Stimulated activated CD4-positive, alpha-beta T cell treated with anti-CD3 and anti-CD28 coated beads, TNF-alpha, amount 100 ng/mL, for 4 hours (primary cell): Measurements from ENCODE around the gene DHRS4L2.

ENCODE experiments used
- DNase-seq, 3 experiments: peaks; one replicate each; pipeline ENCODE4 v3.0.0-alpha.2; 2020; ENCODE audit warnings: low read depth in 3 of 3

DHRS4L2 gene

GRCh38 chr14:24053548-24054323, 65.0 kb downstream of the DHRS4L2 start:
- no peak for DNase-seq

- no peak for DNase-seq
Observed at GRCh38 chr14:24054324-24054641, 65.6 kb downstream of the DHRS4L2 start.

- no peak for DNase-seq
Observed at GRCh38 chr14:24054646-24055045, 65.9 kb downstream of the DHRS4L2 start.
